Endothelial cell (in vitro differentiated cells): ENCODE data around the gene NDRG4. TPM values are rescaled to one million over a fixed set of nuclear protein-coding genes. Genes with fewer than 3 reads are reported as not detected.

ENCODE experiments used
- DNase-seq: peaks from one replicate; pipeline ENCODE4 v3.0.0; 2021; ENCODE audit warnings: low spot score
- H3K27ac Mint-ChIP-seq: one replicate; pipeline ENCODE4 v1.8.0; 2021; ENCODE audit warnings: mixed read lengths, inconsistent platforms; ENCODE audit not compliant: unreplicated experiment
- H3K27me3 Mint-ChIP-seq: one replicate; pipeline ENCODE4 v1.8.0; 2021; ENCODE audit warnings: mild to moderate bottlenecking, moderate library complexity, mixed read lengths, inconsistent platforms; ENCODE audit not compliant: unreplicated experiment
- H3K36me3 Mint-ChIP-seq: one replicate; pipeline ENCODE4 v1.8.0; 2021; ENCODE audit warnings: mild to moderate bottlenecking, low read depth, mixed read lengths, inconsistent platforms; ENCODE audit not compliant: unreplicated experiment
- H3K4me1 Mint-ChIP-seq: one replicate; pipeline ENCODE4 v1.8.0; 2021; ENCODE audit warnings: mild to moderate bottlenecking, mixed read lengths, inconsistent platforms; ENCODE audit not compliant: unreplicated experiment
- H3K4me3 Mint-ChIP-seq: one replicate; pipeline ENCODE4 v1.8.0; 2021; ENCODE audit warnings: mild to moderate bottlenecking, mixed read lengths, inconsistent platforms; ENCODE audit not compliant: unreplicated experiment
- H3K9me3 Mint-ChIP-seq: one replicate; pipeline ENCODE4 v1.8.0; 2021; ENCODE audit warnings: mixed read lengths, inconsistent platforms; ENCODE audit not compliant: unreplicated experiment
- total RNA-seq: library from RNA; stranded (reverse); fragmentation: NEBNext Ultra II Directional; extraction: Animal tissue kit (Norgen Biotek cat#: 25700); gene quantifications from one replicate; pipeline ENCODE4 v1.2.1, GENCODE V29; 2021; ENCODE audit not compliant: unreplicated experiment
- TF ChIP-seq, protein P1 (sequence below): fragments of 200-600 bp; sonication (generic); IDR thresholded peaks from one replicate; pipeline ENCODE4 v1.5.0; 2021; ENCODE audit warnings: antibody characterized with exemption; ENCODE audit not compliant: unreplicated experiment

The NDRG4 gene
- total RNA-seq, 1 donor from 2014 or later: 5.9 TPM

DNA sequence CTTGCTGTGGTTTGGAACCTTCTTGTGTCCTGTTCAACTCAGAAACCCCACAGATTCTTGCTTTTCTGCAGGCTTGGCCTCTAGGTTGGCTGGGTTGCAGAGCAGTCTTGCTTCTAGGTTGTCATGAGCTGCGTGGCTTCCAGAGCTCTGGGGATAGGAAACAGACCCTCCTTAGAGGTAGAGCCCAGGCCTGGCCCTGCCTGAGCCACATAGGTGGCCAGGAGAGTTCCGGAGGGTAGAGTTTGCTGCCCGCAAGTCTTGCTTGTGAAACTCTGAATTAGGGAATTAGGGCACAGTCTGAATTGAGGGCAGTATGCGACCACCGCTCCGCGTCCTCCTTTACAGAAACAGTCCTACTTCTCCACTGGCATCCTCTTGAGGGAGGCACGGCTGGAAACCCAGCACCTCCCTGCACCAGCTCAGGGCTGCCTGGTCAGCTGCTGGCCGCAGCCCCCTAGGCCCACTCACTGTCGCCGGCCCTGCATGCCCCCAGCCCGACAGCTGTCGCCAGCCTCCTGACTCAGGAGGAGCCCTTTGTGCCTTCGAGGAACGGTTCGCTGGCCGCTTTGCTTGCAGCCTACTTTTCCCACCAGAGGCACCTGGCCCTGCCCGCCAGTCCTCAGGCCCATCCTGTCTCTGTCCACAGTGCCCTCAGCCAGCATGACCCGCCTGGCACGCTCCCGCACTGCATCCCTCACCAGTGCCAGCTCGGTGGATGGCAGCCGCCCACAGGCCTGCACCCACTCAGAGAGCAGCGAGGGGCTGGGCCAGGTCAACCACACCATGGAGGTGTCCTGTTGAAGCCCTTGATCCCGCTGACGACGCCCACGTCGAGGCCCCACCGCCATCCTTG is 11.1 kb downstream of the NDRG4 start:
- H3K36me3 Mint-ChIP-seq: peaks cover 3% of the 10 kb centered on the region

DNA sequence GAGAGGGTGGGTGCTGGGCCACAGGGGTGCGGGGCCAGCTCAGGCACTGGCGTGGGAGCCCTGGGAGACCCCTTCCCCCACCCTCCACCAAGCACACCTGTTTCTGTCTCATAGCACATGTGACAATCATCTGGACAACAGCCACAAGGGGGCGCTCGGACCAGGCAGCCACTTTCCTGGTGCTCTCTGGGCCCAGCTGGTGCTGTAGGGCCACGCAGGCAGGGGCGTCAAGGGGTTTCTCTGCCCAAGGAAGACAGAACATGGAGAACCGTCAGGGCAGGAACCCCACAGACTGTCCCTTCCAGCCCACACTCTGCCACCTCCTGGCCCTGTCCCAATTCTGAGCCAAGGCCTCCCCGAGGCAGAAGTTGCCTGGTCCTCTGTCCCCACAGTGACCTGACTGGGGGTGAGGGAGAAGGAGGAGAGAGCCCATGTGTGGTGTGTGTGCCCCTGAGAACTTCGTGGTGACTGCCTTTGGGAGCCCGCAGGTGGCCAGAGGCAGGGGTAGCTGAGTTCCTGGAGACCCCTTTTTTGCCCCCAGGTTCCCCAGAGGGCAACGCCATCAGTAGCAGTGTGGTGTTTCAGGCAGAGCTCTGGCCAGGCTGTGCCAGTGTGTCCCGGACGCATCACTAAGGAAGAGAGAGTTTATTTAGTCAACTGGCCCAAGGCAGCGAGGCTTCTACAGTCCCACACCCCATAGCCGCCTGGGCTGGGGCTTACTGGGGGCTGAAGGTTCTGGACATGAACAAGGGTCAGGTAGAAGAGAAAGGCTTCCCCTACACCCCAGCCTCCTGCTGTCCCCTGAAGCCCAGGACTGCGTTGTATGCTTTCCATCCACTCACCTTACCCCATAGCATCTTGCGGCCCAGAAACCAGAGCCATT is 12.2 kb downstream of the NDRG4 start:
- Mint-ChIP-seq H3K9me3 (no peaks in the 10 kb centered on the region), H3K4me3 (no peak overlapping the region), H3K36me3 (peaks cover 9% of the 10 kb centered on the region), H3K27ac (no peak overlapping the region), H3K4me1 (peaks cover 12% of the 10 kb centered on the region), H3K27me3 (peaks cover 12% of the 10 kb centered on the region)
- TF ChIP-seq, protein P1, sequence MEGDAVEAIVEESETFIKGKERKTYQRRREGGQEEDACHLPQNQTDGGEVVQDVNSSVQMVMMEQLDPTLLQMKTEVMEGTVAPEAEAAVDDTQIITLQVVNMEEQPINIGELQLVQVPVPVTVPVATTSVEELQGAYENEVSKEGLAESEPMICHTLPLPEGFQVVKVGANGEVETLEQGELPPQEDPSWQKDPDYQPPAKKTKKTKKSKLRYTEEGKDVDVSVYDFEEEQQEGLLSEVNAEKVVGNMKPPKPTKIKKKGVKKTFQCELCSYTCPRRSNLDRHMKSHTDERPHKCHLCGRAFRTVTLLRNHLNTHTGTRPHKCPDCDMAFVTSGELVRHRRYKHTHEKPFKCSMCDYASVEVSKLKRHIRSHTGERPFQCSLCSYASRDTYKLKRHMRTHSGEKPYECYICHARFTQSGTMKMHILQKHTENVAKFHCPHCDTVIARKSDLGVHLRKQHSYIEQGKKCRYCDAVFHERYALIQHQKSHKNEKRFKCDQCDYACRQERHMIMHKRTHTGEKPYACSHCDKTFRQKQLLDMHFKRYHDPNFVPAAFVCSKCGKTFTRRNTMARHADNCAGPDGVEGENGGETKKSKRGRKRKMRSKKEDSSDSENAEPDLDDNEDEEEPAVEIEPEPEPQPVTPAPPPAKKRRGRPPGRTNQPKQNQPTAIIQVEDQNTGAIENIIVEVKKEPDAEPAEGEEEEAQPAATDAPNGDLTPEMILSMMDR: peak; percentile 78
- peak; percentile 87 for DNase-seq

More for the DNA sequence above, 11.1 kb downstream of the NDRG4 start:
- DNase-seq: no peak
- Mint-ChIP-seq H3K9me3 (no peaks in the 10 kb centered on the region), H3K4me1 (peaks cover 8% of the 10 kb centered on the region), H3K27me3 (peaks cover 9% of the 10 kb centered on the region), H3K4me3 (no peak overlapping the region), H3K27ac (no peak overlapping the region)
- TF ChIP-seq, protein P1: no peak

DNA sequence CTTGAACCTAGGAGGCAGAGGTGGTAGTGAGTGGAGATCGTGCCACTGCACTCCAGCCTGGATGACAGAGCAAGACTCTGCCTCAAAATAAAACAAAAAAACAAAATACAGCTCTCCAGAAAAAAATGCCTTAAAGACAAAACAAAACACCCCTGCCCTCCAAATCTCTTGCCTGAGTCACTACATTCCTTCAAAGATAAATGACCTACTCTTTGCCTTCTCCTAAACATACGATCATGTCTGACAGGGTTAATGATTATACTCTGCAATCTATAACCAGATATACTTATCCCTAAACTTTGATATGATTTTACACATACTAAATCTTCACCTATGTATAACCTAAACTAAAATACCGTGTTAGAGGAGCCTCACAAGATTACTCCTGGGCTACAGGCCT is 13.9 kb downstream of the NDRG4 start:
- H3K4me3 Mint-ChIP-seq: no peak overlapping the region
- H3K27ac Mint-ChIP-seq: no peak overlapping the region
- H3K27me3 Mint-ChIP-seq: peaks cover 10% of the 10 kb centered on the region
- no peak for DNase-seq
- peaks cover 12% of the 10 kb centered on the region for H3K4me1 Mint-ChIP-seq
- no peaks in the 10 kb centered on the region for H3K9me3 Mint-ChIP-seq
- peaks cover 17% of the 10 kb centered on the region for H3K36me3 Mint-ChIP-seq
- TF ChIP-seq, protein P1: no peak

DNA sequence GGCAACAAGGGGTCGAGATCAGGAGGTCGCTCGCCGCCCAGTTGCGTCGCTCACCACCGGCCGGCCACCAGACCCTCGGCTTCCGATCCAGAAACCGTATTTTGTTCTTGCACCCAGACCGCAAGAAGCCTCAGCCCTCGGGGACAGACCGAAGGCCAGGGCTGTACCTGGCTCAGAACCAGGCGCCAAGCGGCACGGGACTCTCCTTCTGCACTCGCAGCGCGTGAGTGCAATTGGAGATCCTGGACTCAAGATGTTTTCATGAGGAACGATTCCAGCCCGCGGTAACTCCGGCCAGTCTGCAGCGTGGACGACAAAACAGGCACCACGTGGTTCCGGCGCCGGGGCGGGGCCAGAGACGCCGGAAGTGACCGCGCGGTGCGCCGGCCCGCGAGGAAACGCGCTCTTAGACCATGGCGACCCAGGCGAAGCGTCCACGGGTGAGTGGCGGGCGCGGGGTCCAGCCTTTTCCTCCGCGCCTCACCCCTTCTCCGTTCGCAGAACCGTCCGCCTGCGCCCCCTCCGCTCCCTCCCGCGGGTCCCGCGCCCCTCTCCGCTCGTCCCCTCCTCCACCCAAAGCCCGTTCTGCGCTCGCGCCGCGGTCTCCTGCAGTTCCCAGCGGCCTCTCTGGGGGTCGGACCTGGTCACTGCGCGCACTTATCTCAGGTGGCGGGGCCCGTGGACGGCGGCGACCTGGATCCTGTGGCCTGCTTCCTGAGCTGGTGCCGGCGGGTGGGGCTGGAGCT is 15.4 kb downstream of the NDRG4 start, which contains the start of gene SETD6:
Gene SETD6 (plus strand): TSS at position 393 of the 746 bp plus-strand sequence. CDS start 21 bp downstream, at position 414.
- H3K27me3 Mint-ChIP-seq: peaks cover 10% of the 10 kb centered on the region

More for the DNA sequence above, 15.4 kb downstream of the NDRG4 start, which contains the start of gene SETD6:
- Mint-ChIP-seq H3K4me1 (peaks cover 12% of the 10 kb centered on the region), H3K4me3 (peak within 1 kb of the TSS; percentile 93), H3K9me3 (no peaks in the 10 kb centered on the region), H3K36me3 (peaks cover 17% of the 10 kb centered on the region), H3K27ac (peak within 1 kb of the TSS; percentile 37)
- TF ChIP-seq, protein P1: no peak
- peak; percentile 87 for DNase-seq
